ENCODE measurements around the gene MORN5. TPM values are rescaled to one million over a fixed set of nuclear protein-coding genes. Genes with fewer than 3 reads are reported as not detected.

Gene MORN5
- total RNA-seq, 1 donor from 2014 or later: not detected

GRCh38 chr9:122225312-122226141 lies 65.8 kb downstream of the MORN5 start:
- H3K4me3 Mint-ChIP-seq: no peak overlapping the region

DNA sequence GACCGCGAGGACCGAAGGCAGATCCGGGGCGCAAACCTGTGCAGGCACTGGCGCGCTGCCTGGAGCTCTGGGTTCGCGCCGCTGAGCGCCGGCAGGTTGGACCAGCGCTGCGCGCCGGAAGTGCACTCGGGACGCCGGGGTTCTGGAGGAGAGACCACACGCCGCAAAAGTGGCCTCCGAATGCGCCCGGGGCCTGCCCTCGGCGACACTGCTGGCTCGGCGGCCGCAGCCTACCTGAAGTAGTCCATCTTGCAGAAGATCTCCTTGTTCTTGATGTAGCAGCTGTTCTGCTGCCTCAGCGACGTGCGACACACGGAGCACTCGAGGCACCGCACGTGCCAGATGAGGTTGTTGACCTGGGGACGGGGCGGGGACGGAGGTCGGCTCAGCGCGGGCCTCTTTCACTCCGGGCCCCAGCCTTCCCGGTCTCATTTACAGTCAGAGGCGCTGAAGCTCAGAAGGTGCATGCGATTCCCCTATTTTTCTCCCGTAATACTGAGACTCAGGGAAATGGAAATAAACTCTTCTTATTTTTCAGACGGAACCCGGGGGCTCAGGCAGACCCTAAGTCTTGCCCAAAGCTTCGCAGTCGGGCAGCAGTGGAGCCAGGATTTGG lies 66.5 kb downstream of the MORN5 start:
- H3K4me1 Mint-ChIP-seq: peaks cover 14% of the 10 kb centered on the region
- no peak for DNase-seq (ENCODE audit: low read depth, low spot score)
- H3K36me3 Mint-ChIP-seq (ENCODE audit: low read depth): peaks cover 9% of the 10 kb centered on the region
- peaks cover 71% of the 10 kb centered on the region for H3K27me3 Mint-ChIP-seq (ENCODE audit: low read depth)
- no peaks in the 10 kb centered on the region for H3K9me3 Mint-ChIP-seq
- peak overlapping the region; percentile 68 for H3K4me3 Mint-ChIP-seq
- H3K27ac Mint-ChIP-seq (ENCODE audit: unreplicated experiment): no peak overlapping the region
- no peak for TF ChIP-seq CTCF (conservative IDR thresholded peaks at IDR 0.05)

More at GRCh38 chr9:122225312-122226141, 65.8 kb downstream of the MORN5 start:
- H3K27me3 Mint-ChIP-seq (ENCODE audit: low read depth): peaks cover 78% of the 10 kb centered on the region
- peaks cover 16% of the 10 kb centered on the region for H3K4me1 Mint-ChIP-seq
- no peak overlapping the region for H3K27ac Mint-ChIP-seq (ENCODE audit: unreplicated experiment)
- H3K36me3 Mint-ChIP-seq (ENCODE audit: low read depth): peaks cover 9% of the 10 kb centered on the region
- no peaks in the 10 kb centered on the region for H3K9me3 Mint-ChIP-seq
- DNase-seq (ENCODE audit: low read depth, low spot score): no peak
- TF ChIP-seq CTCF (conservative IDR thresholded peaks at IDR 0.05): no peak

DNA sequence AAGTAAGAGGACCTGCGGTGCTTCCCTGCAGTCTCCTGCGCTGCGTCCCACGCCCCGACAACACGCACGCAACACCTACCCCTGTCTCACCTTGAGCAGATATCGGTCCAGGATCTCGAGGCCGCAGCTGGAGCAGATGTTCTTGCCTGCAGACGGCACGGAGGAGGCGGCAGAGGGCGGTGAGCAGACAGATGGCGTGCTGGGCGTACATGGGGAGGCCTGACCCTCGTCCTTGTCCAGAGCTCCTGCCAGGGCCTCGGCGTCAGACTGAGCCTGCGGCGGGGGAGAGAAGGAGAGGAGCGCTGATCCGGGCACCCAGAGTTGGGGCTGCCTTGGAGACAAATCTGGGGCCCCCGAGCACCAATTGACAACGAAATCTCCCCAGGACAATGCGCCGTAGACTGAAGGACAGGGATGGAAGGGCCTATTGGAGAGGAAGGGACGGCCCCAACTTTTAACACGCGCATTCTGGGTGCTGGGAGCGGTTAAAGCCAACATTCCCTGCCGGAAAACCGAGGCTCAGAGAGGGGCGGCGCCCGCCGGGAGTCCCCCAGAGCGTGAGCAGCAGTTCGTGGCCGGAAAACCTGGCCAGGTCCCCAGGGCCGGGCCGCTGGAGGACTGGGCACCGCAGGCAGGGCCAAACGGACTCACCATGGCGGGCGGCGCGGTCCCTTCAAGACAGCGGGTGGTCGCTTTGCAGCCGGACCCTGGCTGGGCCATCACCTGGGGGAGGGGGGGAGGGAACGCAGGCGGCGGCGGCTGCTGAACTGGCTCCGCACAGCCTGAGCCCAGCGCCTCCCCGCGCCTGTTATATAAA lies 67.3 kb downstream of the MORN5 start:
- no peak for TF ChIP-seq CTCF (conservative IDR thresholded peaks at IDR 0.05)
- DNase-seq (ENCODE audit: low read depth, low spot score): no peak
- H3K36me3 Mint-ChIP-seq (ENCODE audit: low read depth): peaks cover 9% of the 10 kb centered on the region
- H3K27ac Mint-ChIP-seq (ENCODE audit: unreplicated experiment): no peak overlapping the region
- peaks cover 14% of the 10 kb centered on the region for H3K4me1 Mint-ChIP-seq
- peak overlapping the region; percentile 81 for H3K4me3 Mint-ChIP-seq
- peaks cover 64% of the 10 kb centered on the region for H3K27me3 Mint-ChIP-seq (ENCODE audit: low read depth)
- no peaks in the 10 kb centered on the region for H3K9me3 Mint-ChIP-seq

DNA sequence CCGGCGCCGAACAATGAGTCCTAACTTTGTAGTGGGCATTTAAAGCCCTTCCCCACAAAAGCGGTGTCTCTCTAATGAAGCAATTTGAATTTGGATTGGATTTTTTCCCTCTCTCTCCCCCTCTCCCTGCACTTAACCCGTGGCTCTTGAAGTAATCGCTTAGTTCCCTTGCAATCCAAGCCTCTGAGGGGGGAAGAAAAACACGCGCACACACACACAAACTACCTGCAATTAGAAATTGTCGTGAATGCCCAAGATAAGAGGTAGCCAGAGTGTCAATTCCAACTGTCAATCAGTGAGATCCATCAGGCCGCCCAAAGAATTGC lies 67.8 kb downstream of the MORN5 start:
- no peak overlapping the region for H3K27ac Mint-ChIP-seq (ENCODE audit: unreplicated experiment)
- peak overlapping the region; percentile 81 for H3K4me3 Mint-ChIP-seq
- peaks cover 9% of the 10 kb centered on the region for H3K36me3 Mint-ChIP-seq (ENCODE audit: low read depth)
- peaks cover 58% of the 10 kb centered on the region for H3K27me3 Mint-ChIP-seq (ENCODE audit: low read depth)
- H3K9me3 Mint-ChIP-seq: no peaks in the 10 kb centered on the region
- DNase-seq (ENCODE audit: low read depth, low spot score): no peak
- peaks cover 14% of the 10 kb centered on the region for H3K4me1 Mint-ChIP-seq
- no peak for TF ChIP-seq CTCF (conservative IDR thresholded peaks at IDR 0.05)

GRCh38 chr9:122228191-122228567 lies 68.5 kb downstream of the MORN5 start:
- peak overlapping the region; percentile 29 for H3K4me3 Mint-ChIP-seq
- no peak for TF ChIP-seq CTCF (conservative IDR thresholded peaks at IDR 0.05)
- DNase-seq (ENCODE audit: low read depth, low spot score): no peak
- peaks cover 58% of the 10 kb centered on the region for H3K27me3 Mint-ChIP-seq (ENCODE audit: low read depth)
- peaks cover 9% of the 10 kb centered on the region for H3K36me3 Mint-ChIP-seq (ENCODE audit: low read depth)
- peaks cover 9% of the 10 kb centered on the region for H3K4me1 Mint-ChIP-seq
- H3K27ac Mint-ChIP-seq (ENCODE audit: unreplicated experiment): no peak overlapping the region
- H3K9me3 Mint-ChIP-seq: no peaks in the 10 kb centered on the region
